ENCODE measurements around the gene NLRP2B. TPM values are rescaled to one million over a fixed set of nuclear protein-coding genes. Genes with fewer than 3 reads are reported as not detected.
"Not testable (repeated sequence)": the region's sequence is repeated elsewhere in the genome, so short reads cannot be mapped to it uniquely, and the experiment has no call there.

The NLRP2B gene
- not detected in 2 replicates for total RNA-seq
- not detected for polyA plus RNA-seq (2012)

DNA sequence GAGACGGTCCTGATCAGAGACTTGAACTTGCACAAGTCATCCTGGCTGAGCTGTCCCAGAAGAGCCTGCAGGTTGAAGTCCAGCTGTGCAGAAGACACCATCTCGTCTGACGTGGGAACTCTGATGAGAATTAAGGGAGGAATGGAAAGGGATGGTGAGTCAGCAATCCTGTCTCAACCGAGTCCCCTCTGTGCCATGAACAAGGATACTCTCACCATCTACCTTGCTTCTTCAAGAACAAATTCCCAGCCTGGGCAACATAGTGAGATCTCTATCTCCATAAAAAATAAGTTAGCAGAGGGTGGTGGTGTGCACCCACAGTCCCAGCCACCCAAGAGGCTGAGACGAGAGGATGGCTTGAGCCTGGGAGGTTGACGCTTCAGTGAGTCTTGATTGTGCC, at the start of gene NLRP2B:
Gene NLRP2B (minus strand): TSS at position 101 of the 400 bp plus-strand sequence.
- no peak for DNase-seq (ENCODE audit: low read depth)

DNA sequence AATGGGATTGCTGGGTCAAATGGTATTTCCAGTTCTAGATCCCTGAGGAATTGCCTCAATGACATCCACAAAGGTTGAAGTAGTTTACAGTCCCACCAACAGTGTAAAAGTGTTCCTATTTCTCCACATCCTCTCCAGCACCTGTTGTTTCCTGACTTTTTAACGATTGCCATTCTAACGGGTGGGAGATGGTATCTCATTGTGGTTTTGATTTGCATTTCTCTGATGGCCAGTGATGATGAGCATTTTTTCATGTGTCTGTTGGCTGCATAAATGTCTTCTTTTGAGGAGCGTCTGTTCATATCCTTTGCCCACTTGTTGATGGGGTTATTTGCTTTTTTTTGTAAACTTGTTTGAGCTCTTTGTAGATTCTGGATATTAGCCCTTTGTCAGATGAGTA, 45.9 kb upstream of the NLRP2B start:
- DNase-seq (ENCODE audit: low read depth): not testable (repeated sequence)

DNA sequence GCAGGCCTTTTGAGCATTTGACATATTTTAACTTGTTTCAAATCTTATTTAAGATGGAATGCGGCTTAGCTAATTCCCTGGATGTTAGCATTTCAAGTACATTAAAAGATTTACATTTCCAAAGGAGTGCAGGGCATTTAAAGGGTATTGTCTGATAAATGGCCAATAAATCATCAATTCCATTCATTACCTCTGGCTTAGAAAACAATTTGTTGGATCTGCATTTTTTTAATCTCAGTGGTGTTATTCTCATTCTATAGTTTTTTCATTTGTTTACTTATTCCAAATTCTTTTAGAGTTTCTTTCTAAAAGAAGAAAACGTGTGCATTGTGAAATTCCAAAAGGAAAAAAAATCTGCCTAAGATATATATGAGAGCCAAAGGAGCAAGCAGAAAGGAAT, 1.3 kb upstream of the NLRP2B start:
- no peak for DNase-seq (ENCODE audit: low read depth)

DNA sequence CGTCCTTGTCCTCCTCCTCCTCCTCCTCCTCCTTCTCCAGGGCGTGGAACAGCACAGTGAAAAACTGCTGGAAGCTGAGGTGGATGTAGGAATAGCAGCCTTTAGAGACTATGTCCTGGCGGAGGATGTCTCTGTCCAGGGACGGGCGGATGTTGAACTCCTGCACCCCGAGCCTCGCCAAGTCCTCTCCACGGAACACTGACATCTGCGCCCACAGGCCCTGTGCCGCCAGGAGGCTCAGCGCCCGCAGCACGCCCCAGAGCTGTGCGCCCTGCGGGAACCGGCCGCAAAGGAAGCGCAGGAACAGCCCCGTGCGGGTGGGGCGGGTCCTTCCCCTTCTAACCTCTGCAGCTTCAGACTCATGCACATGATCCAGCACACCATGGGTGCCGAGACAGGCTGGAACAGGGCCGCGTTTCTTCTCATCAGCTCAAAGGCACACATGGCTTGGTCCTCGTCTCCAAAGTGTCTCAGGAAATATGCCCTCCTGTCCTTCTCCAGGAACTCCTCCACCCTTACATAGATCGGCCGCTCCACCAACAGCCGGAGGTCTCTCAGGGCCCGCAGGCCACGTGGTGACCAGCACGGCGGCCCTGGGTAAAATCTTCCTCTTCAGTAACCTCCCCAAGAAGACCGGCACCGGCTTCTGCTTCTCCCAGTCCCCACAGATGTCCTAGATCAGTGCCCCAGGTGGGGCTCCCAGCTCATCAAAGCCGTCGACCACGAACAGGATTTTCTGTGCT, 1.2 kb downstream of the NLRP2B start:
- DNase-seq (ENCODE audit: low read depth): no peak

DNA sequence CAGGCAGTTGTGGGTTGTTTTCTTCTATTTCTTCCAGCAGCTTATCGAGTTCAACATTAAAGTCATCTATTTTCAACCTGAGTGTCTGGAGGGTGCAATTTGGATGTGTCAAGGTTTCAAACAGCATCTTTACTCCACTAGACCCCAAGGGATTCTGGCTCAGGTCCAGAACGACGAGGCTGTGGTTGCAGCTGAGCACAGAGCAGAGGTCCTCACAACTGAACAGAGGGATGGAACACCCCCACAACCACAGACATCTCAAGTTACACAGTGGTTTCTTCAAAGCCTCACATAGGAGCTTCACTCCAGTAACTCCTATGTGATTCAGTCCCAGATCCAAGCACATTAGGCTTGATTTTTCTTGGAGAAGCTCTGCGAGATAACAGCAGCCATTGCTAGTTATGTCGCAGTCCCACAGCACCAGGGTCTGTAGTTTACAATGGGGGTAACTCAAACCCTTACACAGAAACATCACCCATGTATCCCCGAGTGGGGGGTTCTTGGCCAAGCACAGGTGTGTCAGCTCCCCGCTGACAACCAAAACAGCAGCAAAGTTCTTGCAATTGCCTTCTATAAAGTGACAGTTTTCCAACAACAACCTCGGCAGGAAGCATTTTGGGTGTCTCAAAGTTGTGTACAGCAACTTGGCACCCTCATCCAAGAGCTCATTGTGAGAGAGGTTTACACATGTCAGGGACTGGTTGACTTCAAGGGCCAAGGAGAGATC, 2.8 kb downstream of the NLRP2B start:
- DNase-seq (ENCODE audit: low read depth): peak; percentile 76

DNA sequence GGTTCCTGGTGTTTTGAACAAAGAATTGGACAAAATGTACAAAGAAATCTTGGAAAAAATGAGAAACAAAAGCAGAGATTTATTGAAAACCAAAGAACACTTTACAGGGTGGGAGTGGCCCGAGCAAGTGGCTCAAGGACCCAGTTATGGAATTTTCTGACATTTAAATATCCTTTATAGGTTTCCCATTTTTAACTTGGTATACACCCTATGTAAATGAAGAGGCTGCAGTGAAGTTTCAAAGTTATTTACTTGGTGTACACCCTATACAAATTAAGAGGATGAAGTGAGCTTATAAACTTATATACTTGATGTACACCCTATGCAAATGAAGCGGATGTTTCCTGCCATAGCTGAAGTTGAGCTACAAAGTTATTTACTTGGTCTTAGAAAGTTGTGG, 4.7 kb downstream of the NLRP2B start:
- no peak for DNase-seq (ENCODE audit: low read depth)

DNA sequence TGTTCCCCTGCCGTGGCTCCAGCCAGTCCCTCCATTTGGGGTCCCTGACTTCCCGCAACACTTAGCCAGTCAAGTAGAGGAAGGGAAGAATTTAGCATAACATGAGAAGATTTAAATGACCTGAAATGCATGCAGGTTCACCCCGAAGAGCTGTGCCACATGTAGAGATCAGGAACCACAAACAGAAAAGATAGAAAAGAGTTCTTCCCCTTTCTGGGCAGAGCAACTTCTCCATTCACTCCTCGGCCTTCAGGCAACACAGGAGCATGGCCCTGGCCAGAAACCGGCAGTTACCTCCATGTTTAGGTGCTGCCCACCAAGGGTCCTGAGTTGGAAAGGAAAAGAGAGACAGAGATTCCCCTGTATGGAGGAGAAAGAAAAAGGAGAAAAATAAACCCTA, 5.2 kb downstream of the NLRP2B start:
- no peak for DNase-seq (ENCODE audit: low read depth)

DNA sequence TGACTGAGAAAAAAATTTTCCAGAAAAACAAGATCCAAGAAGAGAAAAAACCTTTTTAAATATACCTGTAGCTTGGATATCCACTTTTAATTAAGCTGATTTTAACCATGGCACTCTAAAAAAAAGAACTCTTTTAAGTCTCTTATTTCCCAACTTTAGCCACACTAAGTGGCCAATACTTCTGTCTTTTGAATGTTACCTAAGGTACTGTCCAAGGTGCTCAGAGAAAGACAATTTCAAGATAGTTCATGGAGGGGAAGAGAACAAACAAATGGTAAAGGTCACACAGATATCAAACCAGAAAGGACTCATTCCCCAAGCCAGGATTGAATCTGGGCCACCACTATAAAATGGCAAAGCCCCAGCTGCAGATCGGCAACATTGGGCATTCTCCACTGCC, 10.1 kb downstream of the NLRP2B start:
- DNase-seq (ENCODE audit: low read depth): no peak

DNA sequence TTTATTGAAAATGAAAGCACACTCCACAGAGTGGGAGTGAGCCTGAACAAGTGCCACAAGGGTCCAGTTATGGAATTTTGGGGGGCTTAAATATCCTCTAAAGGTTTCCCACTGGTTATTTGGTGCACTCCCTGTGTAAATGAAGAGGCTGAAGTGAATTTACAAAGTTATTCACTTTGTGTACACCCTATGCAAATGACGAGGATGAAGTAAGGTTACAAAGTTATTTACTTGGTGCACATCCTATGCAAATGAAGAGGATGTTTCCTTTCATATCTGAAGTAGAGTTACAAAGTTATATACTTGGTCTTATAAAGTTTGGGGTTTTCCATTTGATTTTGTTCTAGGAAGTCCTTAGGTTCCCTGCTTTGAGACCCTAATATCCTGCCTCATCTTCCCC, 13.1 kb downstream of the NLRP2B start:
- DNase-seq (ENCODE audit: low read depth): no peak

DNA sequence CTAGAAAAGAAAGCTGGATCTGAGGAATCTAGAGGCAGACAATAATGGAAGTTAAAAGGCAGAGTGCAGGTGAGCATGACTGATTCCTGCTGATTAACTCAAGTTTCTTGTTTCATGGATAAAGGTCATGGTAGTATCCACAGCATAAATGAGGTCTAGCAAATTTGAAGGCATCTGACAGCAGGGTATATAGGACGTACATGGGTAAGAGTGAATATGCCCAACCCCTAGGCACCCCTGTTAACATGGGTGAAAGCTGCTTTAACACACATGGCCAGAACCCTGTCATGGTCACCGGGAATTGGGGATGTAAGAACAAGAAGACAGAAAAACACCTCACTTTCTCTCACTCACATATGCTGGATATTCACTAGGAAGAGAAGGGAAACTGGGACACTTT, 25.0 kb downstream of the NLRP2B start:
- DNase-seq (ENCODE audit: low read depth): no peak

DNA sequence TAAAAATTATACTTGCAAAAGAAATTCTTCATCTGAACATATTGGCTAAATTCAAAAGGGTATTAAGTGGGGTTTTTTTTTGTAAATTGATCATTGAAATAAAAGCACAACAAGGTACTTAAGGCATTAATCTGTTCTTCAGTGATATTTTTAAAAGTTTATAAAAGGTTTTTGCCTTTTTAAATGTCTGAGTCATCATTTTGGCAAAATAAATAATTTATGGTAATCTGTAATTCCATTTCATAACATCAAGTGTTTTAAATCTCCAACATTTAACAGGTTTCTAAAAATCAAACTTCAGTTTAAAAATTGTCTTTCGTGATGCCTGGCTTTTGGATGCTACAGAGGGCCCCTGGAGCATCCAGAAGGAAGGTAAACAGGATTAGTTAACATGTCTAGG, 27.4 kb downstream of the NLRP2B start:
- no peak for DNase-seq (ENCODE audit: low read depth)

DNA sequence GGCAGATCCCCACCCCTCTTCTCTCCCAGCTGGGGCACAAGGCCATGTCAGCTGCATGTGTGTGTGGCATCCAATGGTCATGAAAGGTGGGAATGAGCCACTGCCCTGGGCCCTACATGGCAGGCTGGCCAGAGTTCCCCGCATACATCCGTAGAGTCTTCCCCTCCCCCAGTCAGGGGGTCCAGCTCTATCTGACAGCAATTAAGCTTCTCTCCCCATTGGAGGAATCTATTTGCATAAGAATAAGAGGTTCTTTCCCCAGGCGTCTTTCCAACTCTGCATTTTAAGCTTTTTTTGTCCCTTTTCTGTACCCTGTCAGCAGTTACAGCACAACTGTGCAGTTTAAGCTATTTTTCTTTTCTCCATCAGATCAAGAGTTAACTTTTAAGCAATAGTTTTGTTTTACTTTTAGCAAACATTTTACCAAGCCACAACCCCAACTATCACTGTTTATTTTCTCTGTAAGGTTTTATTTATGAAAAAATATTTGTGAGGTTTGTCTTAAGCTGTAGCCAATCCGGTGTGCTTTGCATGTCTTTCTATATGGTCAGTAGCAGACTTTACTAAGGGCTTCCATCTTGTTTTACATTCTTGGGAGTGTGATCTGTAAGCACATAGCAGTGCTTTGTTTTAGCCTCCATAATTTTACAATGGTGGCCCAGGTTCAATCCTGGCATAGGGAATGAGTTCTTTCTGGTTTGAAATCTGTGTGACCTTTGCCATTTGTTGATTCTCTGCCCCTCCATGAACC, 28.7 kb downstream of the NLRP2B start:
- no peak for DNase-seq (ENCODE audit: low read depth)

DNA sequence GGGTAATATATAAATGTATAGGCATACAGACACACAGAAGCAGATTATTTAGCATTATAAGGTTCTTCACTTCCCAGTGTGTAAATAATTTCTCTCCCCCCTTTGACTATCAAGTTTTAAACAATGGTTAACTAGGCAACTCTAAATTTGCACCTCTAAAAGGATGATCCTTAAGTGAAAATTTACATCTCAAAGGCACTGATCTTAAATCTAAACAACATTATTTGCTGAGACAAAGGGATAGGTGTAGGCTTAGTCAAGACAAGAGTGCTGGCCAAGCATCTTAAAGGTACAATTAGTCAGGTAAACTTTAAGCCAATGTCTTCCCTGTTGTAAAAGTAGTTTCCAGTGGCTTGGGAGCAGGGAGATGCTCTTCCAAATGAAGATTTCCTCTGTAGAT, 33.0 kb downstream of the NLRP2B start:
- DNase-seq (ENCODE audit: low read depth): no peak

DNA sequence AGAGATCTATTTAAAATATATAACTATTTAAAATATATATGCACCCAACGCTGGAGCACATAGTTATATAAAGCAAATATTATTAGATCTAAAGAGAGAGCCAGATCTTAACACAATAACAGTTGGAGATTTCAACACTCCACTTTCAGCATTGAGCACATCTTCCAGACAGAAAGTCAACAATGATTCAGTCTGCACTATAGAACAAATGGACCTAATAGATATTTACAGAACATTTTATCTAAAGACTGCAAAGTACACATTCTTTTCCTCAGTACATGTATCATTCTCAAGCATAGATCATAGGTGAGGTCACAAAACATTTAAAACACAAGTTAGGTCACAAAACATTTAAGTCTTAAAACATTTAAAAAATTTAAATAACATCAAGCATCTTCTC, 36.4 kb downstream of the NLRP2B start:
- DNase-seq (ENCODE audit: low read depth): no peak

DNA sequence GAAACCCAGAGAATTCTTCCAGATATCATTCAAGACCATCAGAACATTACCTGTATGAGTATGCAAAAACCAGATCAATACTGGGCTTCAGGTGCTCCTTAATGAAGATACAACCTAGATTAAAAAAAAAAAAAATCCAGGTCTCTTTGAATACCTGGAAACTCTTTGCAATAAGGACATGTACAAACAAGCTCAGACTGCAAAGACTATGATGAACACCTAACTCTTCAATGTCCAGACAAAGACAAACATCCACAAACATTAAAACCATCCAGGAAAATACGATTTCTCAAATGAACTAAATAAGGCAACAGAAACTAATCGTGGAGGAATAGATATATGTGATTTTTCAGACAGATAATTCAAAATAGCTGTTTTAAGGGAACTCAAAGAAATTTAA, 38.7 kb downstream of the NLRP2B start:
- no peak for DNase-seq (ENCODE audit: low read depth)

DNA sequence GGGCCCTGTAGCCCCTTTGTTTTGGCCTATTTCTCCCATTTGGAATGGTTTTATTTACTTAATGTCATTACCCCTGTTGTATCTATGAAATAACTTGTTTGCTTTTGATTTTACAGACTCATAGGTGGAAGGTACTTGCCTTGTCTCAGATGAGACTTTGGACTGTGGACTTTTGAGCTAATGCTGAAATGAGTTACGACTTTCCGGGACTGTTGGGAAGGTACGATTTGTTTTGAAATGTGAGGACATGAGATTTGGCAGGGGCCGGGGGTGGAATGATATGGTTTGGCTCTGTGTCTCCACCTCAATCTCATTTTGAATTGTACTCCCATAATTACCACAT, 39.4 kb downstream of the NLRP2B start:
- no peak for DNase-seq (ENCODE audit: low read depth)

DNA sequence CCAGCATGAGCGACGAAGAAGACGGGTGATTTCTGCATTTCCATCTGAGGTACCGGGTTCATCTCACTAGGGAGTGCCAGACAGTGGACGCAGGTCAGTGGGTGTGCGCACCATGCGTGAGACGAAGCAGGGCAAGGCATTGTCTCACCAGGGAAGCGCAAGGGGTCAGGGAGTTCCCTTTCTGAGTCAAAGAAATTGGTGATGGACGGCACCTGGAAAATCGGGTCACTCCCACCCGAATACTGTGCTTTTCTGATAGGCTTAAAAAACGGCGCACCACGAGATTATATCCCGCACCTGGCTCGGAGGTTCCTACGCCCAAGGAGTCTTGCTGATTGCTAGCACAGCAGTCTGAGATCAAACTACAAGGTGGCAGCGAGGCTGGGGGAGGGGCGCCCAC, 50.6 kb downstream of the NLRP2B start:
- DNase-seq (ENCODE audit: low read depth): not testable (repeated sequence)

Other genes starting within 250 kb of the NLRP2B start
- 10.1 and 10.2 TPM in 2 replicates for gene ZXDB, start 88.2 kb downstream of the NLRP2B start, total RNA-seq
- 6.4 and 6.5 TPM in 2 replicates for gene ZXDA, start 230.2 kb upstream of the NLRP2B start, total RNA-seq